ENCODE results near the gene ANKRD12. TPM values are rescaled to one million over a fixed set of nuclear protein-coding genes. Genes with fewer than 3 reads are reported as not detected.
A peak's percentile ranks its signal among the peaks of the same experiment; 100 is the strongest.
"Not testable (repeated sequence)": the region's sequence is repeated elsewhere in the genome, so short reads cannot be mapped to it uniquely, and the experiment has no call there.

The ANKRD12 gene
- total RNA-seq, 2 experiments from 2014 or later = 33.1 to 33.9 TPM

- no peaks in the 10 kb centered on the region for H3K27me3 Mint-ChIP-seq
- peaks cover 68% of the 10 kb centered on the region for H3K4me1 Mint-ChIP-seq
- no peak for DNase-seq
- peaks cover 11% of the 10 kb centered on the region for H3K36me3 Mint-ChIP-seq
- H3K27ac Mint-ChIP-seq = peak overlapping the region; percentile 83
- peaks cover 6% of the 10 kb centered on the region for H3K9me3 Mint-ChIP-seq
- H3K4me3 Mint-ChIP-seq = peak overlapping the region; percentile 20
Observed at GRCh38 chr18:9147440-9148202, 11.0 kb downstream of the ANKRD12 start.

- Mint-ChIP-seq H3K27ac (peak overlapping the region; percentile 83), H3K36me3 (peaks cover 10% of the 10 kb centered on the region), H3K9me3 (peaks cover 6% of the 10 kb centered on the region), H3K4me3 (no peak overlapping the region), H3K4me1 (peaks cover 73% of the 10 kb centered on the region), H3K27me3 (no peaks in the 10 kb centered on the region)
- DNase-seq = no peak
Observed at GRCh38 chr18:9148203-9148552, 11.6 kb downstream of the ANKRD12 start.

- H3K4me3 Mint-ChIP-seq = no peak overlapping the region
- H3K36me3 Mint-ChIP-seq = peaks cover 12% of the 10 kb centered on the region
- H3K27ac Mint-ChIP-seq = peak overlapping the region; percentile 59
- H3K4me1 Mint-ChIP-seq = peaks cover 74% of the 10 kb centered on the region
- no peaks in the 10 kb centered on the region for H3K27me3 Mint-ChIP-seq
- no peak for DNase-seq
- no peaks in the 10 kb centered on the region for H3K9me3 Mint-ChIP-seq
Observed at GRCh38 chr18:9150121-9150520, 13.5 kb downstream of the ANKRD12 start.

GRCh38 chr18:9153256-9153655 lies 16.7 kb downstream of the ANKRD12 start:
- Mint-ChIP-seq H3K27me3 (no peaks in the 10 kb centered on the region), H3K9me3 (peaks cover 4% of the 10 kb centered on the region), H3K4me3 (no peak overlapping the region), H3K4me1 (peaks cover 67% of the 10 kb centered on the region), H3K36me3 (peaks cover 31% of the 10 kb centered on the region), H3K27ac (no peak overlapping the region)
- no peak for DNase-seq

GRCh38 chr18:9156604-9157249 lies 20.1 kb downstream of the ANKRD12 start:
- peaks cover 56% of the 10 kb centered on the region for H3K4me1 Mint-ChIP-seq
- H3K9me3 Mint-ChIP-seq = peaks cover 4% of the 10 kb centered on the region
- DNase-seq = no peak
- H3K36me3 Mint-ChIP-seq = peaks cover 40% of the 10 kb centered on the region
- H3K27ac Mint-ChIP-seq = peak overlapping the region; percentile 32
- H3K27me3 Mint-ChIP-seq = no peaks in the 10 kb centered on the region
- H3K4me3 Mint-ChIP-seq = no peak overlapping the region

GRCh38 chr18:9157806-9158205 lies 21.2 kb downstream of the ANKRD12 start:
- Mint-ChIP-seq H3K9me3 (peaks cover 10% of the 10 kb centered on the region), H3K27me3 (no peaks in the 10 kb centered on the region), H3K36me3 (peaks cover 49% of the 10 kb centered on the region), H3K4me1 (peaks cover 55% of the 10 kb centered on the region), H3K4me3 (no peak overlapping the region), H3K27ac (peak overlapping the region; percentile 4)
- DNase-seq = no peak

- peaks cover 61% of the 10 kb centered on the region for H3K36me3 Mint-ChIP-seq
- H3K27me3 Mint-ChIP-seq = no peaks in the 10 kb centered on the region
- no peak for DNase-seq
- H3K9me3 Mint-ChIP-seq = peaks cover 28% of the 10 kb centered on the region
- no peak overlapping the region for H3K27ac Mint-ChIP-seq
- H3K4me1 Mint-ChIP-seq = peaks cover 40% of the 10 kb centered on the region
- H3K4me3 Mint-ChIP-seq = no peak overlapping the region
Observed at GRCh38 chr18:9160014-9160413, 23.4 kb downstream of the ANKRD12 start.

- peaks cover 54% of the 10 kb centered on the region for H3K36me3 Mint-ChIP-seq
- peaks cover 30% of the 10 kb centered on the region for H3K9me3 Mint-ChIP-seq
- H3K4me3 Mint-ChIP-seq, H3K27me3 Mint-ChIP-seq, DNase-seq, H3K27ac Mint-ChIP-seq: not testable (repeated sequence)
- peaks cover 30% of the 10 kb centered on the region for H3K4me1 Mint-ChIP-seq
Observed at GRCh38 chr18:9162663-9163062, 26.1 kb downstream of the ANKRD12 start.

- H3K36me3 Mint-ChIP-seq = peaks cover 59% of the 10 kb centered on the region
Observed at GRCh38 chr18:9164149-9164548, 27.6 kb downstream of the ANKRD12 start.

GRCh38 chr18:9165883-9166282 lies 29.3 kb downstream of the ANKRD12 start:
- Mint-ChIP-seq H3K4me1 (peaks cover 29% of the 10 kb centered on the region), H3K9me3 (peaks cover 44% of the 10 kb centered on the region), H3K36me3 (peaks cover 72% of the 10 kb centered on the region)

More at GRCh38 chr18:9164149-9164548, 27.6 kb downstream of the ANKRD12 start:
- Mint-ChIP-seq H3K9me3 (peaks cover 33% of the 10 kb centered on the region), H3K4me1 (peaks cover 22% of the 10 kb centered on the region)
- not testable (repeated sequence) for DNase-seq, H3K27ac Mint-ChIP-seq, H3K4me3 Mint-ChIP-seq, H3K27me3 Mint-ChIP-seq

GRCh38 chr18:9169515-9169914 lies 32.9 kb downstream of the ANKRD12 start:
- not testable (repeated sequence) for H3K4me3 Mint-ChIP-seq, H3K27me3 Mint-ChIP-seq, H3K27ac Mint-ChIP-seq, DNase-seq
- peaks cover 23% of the 10 kb centered on the region for H3K9me3 Mint-ChIP-seq
- H3K36me3 Mint-ChIP-seq = peaks cover 63% of the 10 kb centered on the region
- H3K4me1 Mint-ChIP-seq = peaks cover 27% of the 10 kb centered on the region

More at GRCh38 chr18:9165883-9166282, 29.3 kb downstream of the ANKRD12 start:
- not testable (repeated sequence) for H3K27me3 Mint-ChIP-seq, H3K4me3 Mint-ChIP-seq, DNase-seq, H3K27ac Mint-ChIP-seq

GRCh38 chr18:9171919-9172318 lies 35.3 kb downstream of the ANKRD12 start:
- not testable (repeated sequence) for DNase-seq, H3K27me3 Mint-ChIP-seq, H3K4me3 Mint-ChIP-seq, H3K27ac Mint-ChIP-seq
- H3K4me1 Mint-ChIP-seq = peaks cover 35% of the 10 kb centered on the region
- peaks cover 15% of the 10 kb centered on the region for H3K9me3 Mint-ChIP-seq
- H3K36me3 Mint-ChIP-seq = peaks cover 59% of the 10 kb centered on the region

- Mint-ChIP-seq H3K27me3 (no peaks in the 10 kb centered on the region), H3K4me1 (peaks cover 34% of the 10 kb centered on the region), H3K36me3 (peaks cover 57% of the 10 kb centered on the region), H3K9me3 (peaks cover 14% of the 10 kb centered on the region), H3K4me3 (no peak overlapping the region), H3K27ac (no peak overlapping the region)
- DNase-seq = no peak
Observed at GRCh38 chr18:9172506-9173127, 36.0 kb downstream of the ANKRD12 start.

GRCh38 chr18:9173770-9174233 lies 37.2 kb downstream of the ANKRD12 start:
- Mint-ChIP-seq H3K4me1 (peaks cover 40% of the 10 kb centered on the region), H3K36me3 (peaks cover 53% of the 10 kb centered on the region), H3K9me3 (peaks cover 13% of the 10 kb centered on the region), H3K4me3 (no peak overlapping the region), H3K27ac (no peak overlapping the region), H3K27me3 (no peaks in the 10 kb centered on the region)
- DNase-seq = no peak

GRCh38 chr18:9174302-9174701 lies 37.7 kb downstream of the ANKRD12 start:
- no peak overlapping the region for H3K4me3 Mint-ChIP-seq
- peaks cover 38% of the 10 kb centered on the region for H3K4me1 Mint-ChIP-seq
- H3K27ac Mint-ChIP-seq = no peak overlapping the region
- no peaks in the 10 kb centered on the region for H3K27me3 Mint-ChIP-seq
- no peak for DNase-seq
- peaks cover 9% of the 10 kb centered on the region for H3K9me3 Mint-ChIP-seq
- peaks cover 49% of the 10 kb centered on the region for H3K36me3 Mint-ChIP-seq
